ENCODE measurements around the gene DPH1.

- TF ChIP-seq EZH2phosphoT487 (IDR thresholded peaks at IDR 0.05; ENCODE audit: borderline replicate concordance, low read length) (peak; percentile 92; the same call in 1 of the 2 replicates), CTCF (IDR thresholded peaks at IDR 0.05; ENCODE audit: low read depth, low read length, poor library complexity, severe bottlenecking) (peak; percentile 76)
Measured at GRCh38 chr17:2053380-2054261, 23.7 kb downstream of the DPH1 start.

Data from DOHH2 (cell line).